Gastrocnemius medialis (tissue), 4 donors: Measurements from ENCODE around the gene HTT. TPM values are rescaled to one million over a fixed set of nuclear protein-coding genes. Genes with fewer than 3 reads are reported as not detected.

Source experiments
- ATAC-seq, 2 donors: fragments of 150-250 bp; one replicate each; pipeline ENCODE4 v1.9.1; 2016
- DNase-seq, 2 donors: peaks; one replicate each; pipeline ENCODE4 v3.0.0-alpha.2; 2019
- H3K27ac ChIP-seq, 4 donors: fragments of 200-600 bp; sonication (generic); 1 replicate in 1 of 4; 2 replicates in 3 of 4; pipeline ENCODE4 v1.5.1; 2016 to 2018; ENCODE audit warnings: mild to moderate bottlenecking in 2 of 4, moderate library complexity in 1 of 4
- H3K27me3 ChIP-seq, 3 donors: fragments of 200-600 bp; sonication (generic) in 2 of 3; 1 replicate in 1 of 3; 2 replicates in 2 of 3; pipeline versions ENCODE4 v1.5.1 to v1.6.0; 2016 to 2019; ENCODE audit warnings: mild to moderate bottlenecking in 1 of 3, moderate library complexity in 1 of 3
- H3K36me3 ChIP-seq, 2 donors: fragments of 200-600 bp; sonication (generic) in 1 of 2; one replicate each; pipeline ENCODE4 v1.5.1; 2017 to 2018
- H3K4me1 ChIP-seq, 2 donors: fragments of 200-600 bp; sonication (generic) in 1 of 2; one replicate each; pipeline ENCODE4 v1.5.1; 2016 to 2017; ENCODE audit warnings: mild to moderate bottlenecking in 2 of 2
- H3K4me3 ChIP-seq, 4 donors: fragments of 200-600 bp; sonication (generic) in 3 of 4; 1 replicate in 1 of 4; 2 replicates in 3 of 4; pipeline ENCODE4 v1.5.1; 2016 to 2019; ENCODE audit warnings: mild to moderate bottlenecking in 2 of 4
- H3K9me3 ChIP-seq, 3 donors: fragments of 200-600 bp; sonication (generic) in 2 of 3; 1 replicate in 1 of 3; 2 replicates in 2 of 3; pipeline ENCODE4 v1.5.1; 2016 to 2019
- CTCF ChIP-seq, 5 experiments: fragments of 450-650 bp in 3 of 5; fragments of 200-600 bp in 2 of 5; sonication (generic) in 2 of 5; IDR thresholded peaks in 4 of 5; conservative IDR thresholded peaks in 1 of 5; 1 replicate in 4 of 5; 2 replicates in 1 of 5; pipeline ENCODE4 v1.5.1; 2016 to 2019; ENCODE audit warnings: antibody characterized with exemption in 5 of 5, mild to moderate bottlenecking in 3 of 5, moderate library complexity in 3 of 5
- POLR2A ChIP-seq, 2 donors: fragments of 450-650 bp; IDR thresholded peaks; one replicate each; pipeline ENCODE4 v1.6.1; 2017; ENCODE audit warnings: antibody characterized with exemption in 2 of 2, mild to moderate bottlenecking in 2 of 2, moderate library complexity in 2 of 2
- in situ Hi-C, 4 donors: fragments of 200-750 bp; cut with MboI; loops; one replicate each; pipeline versions ENCODE4 v1.15.0 to v1.8.0; 2017; ENCODE audit warnings: low sequenced_read_pairs in 4 of 4
- intact Hi-C: fragments of 100-400 bp; cut with DNase I; formaldehyde crosslinking; loops from one replicate; pipeline ENCODE4 v1.15.1; 2023; ENCODE audit warnings: low total_unique reads
- total RNA-seq, 4 donors: library from RNA; depleted of rRNA; stranded (reverse); fragments of >200 nt; gene quantifications; one replicate each; pipeline versions ENCODE4 v1.1.0 to v1.2.3, GENCODE V29; 2016

Gene HTT
- total RNA-seq, 4 donors from 2014 or later: 23.5 to 73.0 (median 51.1) TPM

- ATAC-seq: no peak
- intact Hi-C loops: no loop called here
- Histone ChIP-seq H3K27ac (peak overlapping the region in 1 of 4 donors; percentile 2), H3K4me1 (peaks cover 10% of the 10 kb centered on the region in 2 donors), H3K9me3 (no peaks in the 10 kb centered on the region), H3K27me3 (no peaks in the 10 kb centered on the region), H3K4me3 (no peak overlapping the region), H3K36me3 (peaks cover 0 to 62% of the 10 kb centered on the region in 2 donors)
- no peak for DNase-seq
- TF ChIP-seq CTCF (IDR thresholded peaks at IDR 0.05 in 4 of 5, conservative IDR thresholded peaks at IDR 0.05 in 1 of 5): no peak
- TF ChIP-seq POLR2A (IDR thresholded peaks at IDR 0.05): no peak
- in situ Hi-C loops: no loop called here
Measured at GRCh38 chr4:3225936-3226335, 151.5 kb downstream of the HTT start.

- intact Hi-C loops: no loop called here
- H3K4me1 ChIP-seq: peaks cover 4 to 5% of the 10 kb centered on the region in 2 donors
- no peaks in the 10 kb centered on the region for H3K27me3 ChIP-seq
- H3K36me3 ChIP-seq: peaks cover 0 to 67% of the 10 kb centered on the region in 2 donors
- no peak overlapping the region for H3K4me3 ChIP-seq
- TF ChIP-seq POLR2A (IDR thresholded peaks at IDR 0.05) (no peak), CTCF (IDR thresholded peaks at IDR 0.05 in 4 of 5, conservative IDR thresholded peaks at IDR 0.05 in 1 of 5) (no peak)
- ATAC-seq (no peak), DNase-seq (no peak)
- H3K9me3 ChIP-seq: no peaks in the 10 kb centered on the region
- in situ Hi-C loops: no loop called here
- no peak overlapping the region for H3K27ac ChIP-seq
Measured at GRCh38 chr4:3226467-3226866, 152.0 kb downstream of the HTT start.

DNA sequence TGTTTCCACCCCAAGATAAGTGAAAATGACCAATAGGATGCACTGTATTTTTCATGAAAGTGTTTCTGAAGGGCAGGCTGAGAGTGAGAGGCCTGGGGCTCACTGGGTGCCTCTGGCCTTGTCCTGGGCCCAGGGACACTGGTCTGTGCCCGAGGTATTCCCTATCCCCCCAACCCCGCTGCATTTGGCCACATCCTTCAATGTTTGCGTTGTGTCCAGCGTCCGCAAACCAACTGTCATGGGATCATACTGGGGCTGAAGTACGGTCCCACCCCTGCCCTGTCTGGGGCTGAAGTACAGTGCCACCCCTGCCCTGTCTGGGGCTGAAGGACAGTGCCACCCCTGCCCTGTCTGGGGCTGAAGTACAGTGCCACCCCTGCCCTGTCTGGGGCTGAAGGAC, 152.5 kb downstream of the HTT start:
- no peak for DNase-seq
- no peak for ATAC-seq
- H3K9me3 ChIP-seq: no peaks in the 10 kb centered on the region
- in situ Hi-C loops (no loop called here), intact Hi-C loops (no loop called here)
- H3K36me3 ChIP-seq: peaks cover 0 to 72% of the 10 kb centered on the region in 2 donors
- no peak overlapping the region for H3K27ac ChIP-seq
- TF ChIP-seq POLR2A (IDR thresholded peaks at IDR 0.05): no peak
- TF ChIP-seq CTCF (IDR thresholded peaks at IDR 0.05 in 4 of 5, conservative IDR thresholded peaks at IDR 0.05 in 1 of 5): no peak
- no peaks in the 10 kb centered on the region for H3K27me3 ChIP-seq
- H3K4me3 ChIP-seq: no peak overlapping the region
- H3K4me1 ChIP-seq: peaks cover 0 to under 1% of the 10 kb centered on the region in 2 donors

DNA sequence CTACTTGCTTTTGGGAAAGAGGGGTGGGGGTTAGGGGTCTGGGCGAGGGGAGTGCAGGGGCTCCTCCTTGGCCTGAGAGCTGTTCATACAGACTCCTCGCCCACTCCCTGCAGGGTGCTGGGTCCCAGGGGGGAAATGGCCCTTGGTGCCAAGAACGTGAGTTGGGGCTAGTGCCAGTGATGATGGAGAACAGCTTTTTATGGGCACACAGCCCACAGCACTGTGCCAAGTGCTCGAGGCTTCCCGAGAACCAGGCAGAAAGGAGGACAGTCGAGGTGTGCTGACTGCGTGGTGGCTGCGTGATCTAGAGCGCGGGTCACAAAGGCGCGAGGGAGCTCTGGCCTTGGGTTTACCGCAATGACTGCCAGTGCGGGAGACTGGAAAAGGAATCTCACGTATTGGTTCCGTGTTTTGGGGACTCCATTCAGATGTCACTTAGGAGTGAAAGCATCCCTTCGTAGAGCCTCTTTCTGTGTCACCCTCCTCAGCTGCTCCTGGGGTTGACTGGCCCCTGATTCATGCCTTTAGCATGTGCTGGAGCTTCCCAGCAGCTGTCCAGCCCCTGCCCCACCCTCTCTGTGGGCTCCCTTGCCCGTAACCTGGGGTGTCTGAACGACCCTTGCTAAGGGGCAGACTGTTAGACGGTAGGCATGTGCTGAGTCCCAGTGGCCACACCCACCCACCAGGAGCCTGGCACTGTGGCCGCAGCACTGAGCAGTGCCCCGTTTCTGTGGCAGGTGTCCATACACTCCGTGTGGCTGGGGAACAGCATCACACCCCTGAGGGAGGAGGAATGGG, 153.6 kb downstream of the HTT start:
- no peaks in the 10 kb centered on the region for H3K9me3 ChIP-seq
- H3K36me3 ChIP-seq: peaks cover 0 to 76% of the 10 kb centered on the region in 2 donors
- H3K27me3 ChIP-seq: no peaks in the 10 kb centered on the region
- in situ Hi-C loops (no loop called here), intact Hi-C loops (no loop called here)
- TF ChIP-seq POLR2A (IDR thresholded peaks at IDR 0.05) (no peak), CTCF (IDR thresholded peaks at IDR 0.05 in 4 of 5, conservative IDR thresholded peaks at IDR 0.05 in 1 of 5) (no peak)
- DNase-seq (no peak), ATAC-seq (no peak)
- H3K4me1 ChIP-seq: no peaks in the 10 kb centered on the region
- H3K27ac ChIP-seq: no peak overlapping the region
- no peak overlapping the region for H3K4me3 ChIP-seq
